K562 (cell line): ENCODE data around the gene TMEM143. TPM values are rescaled to one million over a fixed set of nuclear protein-coding genes. Genes with fewer than 3 reads are reported as not detected.

ENCODE experiments used
- CEBPZ ChIP-seq: fragments of 150-350 bp; IDR thresholded peaks from 2 replicates; pipeline ENCODE4 v1.6.1; 2014; ENCODE audit warnings: low read depth, mild to moderate bottlenecking, low read length, borderline replicate concordance
- CREB1 ChIP-seq, 2 experiments: sonication (generic) in 1 of 2; formaldehyde crosslinking in 1 of 2; IDR thresholded peaks; 2 replicates each; pipeline versions ENCODE4 v1.6.1 to v1.8.0; 2012 to 2022; ENCODE audit warnings: inconsistent platforms in 1 of 2, mild to moderate bottlenecking in 1 of 2, missing genetic modification reagents in 1 of 2, moderate library complexity in 1 of 2
- FIP1L1 ChIP-seq: fragments of 200-400 bp; formaldehyde crosslinking; IDR thresholded peaks from 2 replicates; pipeline ENCODE4 v1.6.1; 2018; ENCODE audit warnings: mild to moderate bottlenecking, low read depth, low read length; ENCODE audit not compliant: poor library complexity, severe bottlenecking
- FOXK2 ChIP-seq, 2 experiments: fragments of 450-650 bp; IDR thresholded peaks in 1 of 2; conservative IDR thresholded peaks in 1 of 2; 2 replicates each; pipeline ENCODE4 v1.6.1; 2016; ENCODE audit warnings: low read depth in 2 of 2, mild to moderate bottlenecking in 1 of 2
- HDAC8 ChIP-seq: fragments of 450-650 bp; IDR thresholded peaks from 2 replicates; pipeline ENCODE4 v1.6.1; 2016; ENCODE audit warnings: mild to moderate bottlenecking, missing genetic modification characterization, moderate library complexity, missing compliant biosample characterization
- HMG20B ChIP-seq: fragments of 250-450 bp; sonication (Bioruptor Pico); IDR thresholded peaks from 2 replicates; pipeline ENCODE4 v1.5.0; 2021; ENCODE audit warnings: mild to moderate bottlenecking
- RB1 ChIP-seq: fragments of 450-650 bp; IDR thresholded peaks from 2 replicates; pipeline ENCODE4 v1.6.1; 2017; ENCODE audit warnings: low read depth, mild to moderate bottlenecking
- SIX5 ChIP-seq, 2 experiments: IDR thresholded peaks; 2 replicates each; pipeline ENCODE4 v1.6.1; 2011; ENCODE audit warnings: low read length in 2 of 2, borderline replicate concordance in 1 of 2, low read depth in 1 of 2, mild to moderate bottlenecking in 1 of 2, moderate library complexity in 1 of 2; ENCODE audit not compliant: insufficient read depth in 1 of 2
- SMARCE1 ChIP-seq: fragments of 450-650 bp; IDR thresholded peaks from 2 replicates; pipeline ENCODE4 v1.7.1; 2016; ENCODE audit warnings: mild to moderate bottlenecking
- SNAPC5 ChIP-seq: fragments of 250-450 bp; sonication (Bioruptor Pico); IDR thresholded peaks from 2 replicates; pipeline ENCODE4 v1.8.0; 2021; ENCODE audit warnings: moderate library complexity, mild to moderate bottlenecking, inconsistent platforms
- SUPT5H ChIP-seq: fragments of 450-650 bp; IDR thresholded peaks from 2 replicates; pipeline ENCODE4 v1.6.1; 2016
- TAF1 ChIP-seq: IDR thresholded peaks from 2 replicates; pipeline ENCODE4 v1.6.1; 2011; ENCODE audit warnings: mild to moderate bottlenecking, low read length, moderate library complexity; ENCODE audit not compliant: insufficient read depth, control insufficient read depth, severe bottlenecking; ENCODE audit errors: extremely low read depth
- TGIF2 ChIP-seq: sonication (generic); formaldehyde crosslinking; IDR thresholded peaks from 2 replicates; pipeline ENCODE4 v1.8.1; 2022; ENCODE audit warnings: mild to moderate bottlenecking, missing genetic modification reagents, moderate library complexity
- THAP7 ChIP-seq: fragments of 250-450 bp; sonication (Bioruptor Pico); IDR thresholded peaks from 2 replicates; pipeline ENCODE4 v1.5.0; 2021
- ZBTB43 ChIP-seq: sonication (generic); formaldehyde crosslinking; IDR thresholded peaks from 2 replicates; pipeline ENCODE4 v1.8.0; 2023; ENCODE audit warnings: mild to moderate bottlenecking, missing genetic modification reagents
- ZNF511 ChIP-seq: sonication (generic); formaldehyde crosslinking; IDR thresholded peaks from 2 replicates; pipeline ENCODE4 v1.8.0; 2022; ENCODE audit warnings: mild to moderate bottlenecking, missing genetic modification reagents
- ZNF639 ChIP-seq, 2 experiments: fragments of 200-800 bp in 1 of 2; sonication (Bioruptor generic) in 1 of 2; sonication (generic) in 1 of 2; formaldehyde crosslinking in 1 of 2; IDR thresholded peaks in 1 of 2; conservative IDR thresholded peaks in 1 of 2; 2 replicates each; pipeline versions ENCODE4 v1.5.0 to v1.6.1; 2016 to 2020; ENCODE audit warnings: missing compliant biosample characterization in 1 of 2, missing genetic modification characterization in 1 of 2, missing genetic modification reagents in 1 of 2
- ZNF77 ChIP-seq: fragments of 250-450 bp; sonication (Bioruptor Pico); IDR thresholded peaks from 2 replicates; pipeline ENCODE4 v1.5.0; 2020
- polyA plus RNA-seq, 8 experiments: library from polyadenylated mRNA; depleted of rRNA in 4 of 8; stranded (reverse) in 5 of 8; unstranded in 3 of 8; fragments of >200 nt; fragmentation: Nextera tagmentation in 2 of 8; fragmentation: Illumina TruSeq in 1 of 8; extraction: Ambion mirVana in 2 of 8; extraction: Trizol in 1 of 8; gene quantifications; 2 replicates each; pipeline versions ENCODE4 v1.2.1 to v1.2.3, GENCODE V29; 2011 to 2014; ENCODE audit warnings: inconsistent platforms in 1 of 8, missing spikeins in 1 of 8
- total RNA-seq, 7 experiments: library from RNA; depleted of rRNA in 6 of 7; stranded (reverse); fragments of >200 nt in 6 of 7; fragmentation: Illumina TruSeq in 2 of 7; extraction: Trizol in 2 of 7; gene quantifications; 2 replicates each; pipeline versions ENCODE4 v1.2.1 to v1.2.3, GENCODE V29; 2011 to 2021; ENCODE audit warnings: low replicate concordance in 1 of 7

TMEM143 gene
- total and polyA plus RNA-seq, 9 of the 15 experiments (the other 6 are each of a cell fraction or from before 2014, with no cell fraction given) = 0.66 to 8.8 (median 4.3) TPM

GRCh38 chr19:48390188-48391099 lies 26.7 kb upstream of the TMEM143 start (continued):
- peak; percentile 75 for TF ChIP-seq RB1
- TF ChIP-seq SNAPC5 (CRISPR knock-in tag) = no peak
- no peak for TF ChIP-seq CREB1 (IDR thresholded peaks at IDR 0.05)
- peak; percentile 81 for TF ChIP-seq CREB1 (CRISPR knock-in tag; IDR thresholded peaks at IDR 0.05)
- TF ChIP-seq TAF1 = peak; percentile 60
- TF ChIP-seq HDAC8 (tag) = no peak
- no peak for TF ChIP-seq CEBPZ
- peak in 1 of 2 experiments; percentile 69; a peak in 2 of 4 replicates for TF ChIP-seq ZNF639 (CRISPR knock-in tag; conservative IDR thresholded peaks at IDR 0.05 in 1 of 2, IDR thresholded peaks at IDR 0.05 in 1 of 2)
- TF ChIP-seq SMARCE1 = no peak
- TF ChIP-seq FIP1L1 = peak; percentile 71
- TF ChIP-seq ZBTB43 = peak; percentile 77; the same call in 1 of the 2 replicates
- no peak for TF ChIP-seq THAP7 (CRISPR knock-in tag)
- TF ChIP-seq ZNF511 (CRISPR knock-in tag) = peak; percentile 88
- no peak for TF ChIP-seq HMG20B (CRISPR knock-in tag)
- TF ChIP-seq TGIF2 (CRISPR knock-in tag) = 0 out of 2 replicates have a peak, but pooled peaks have one; percentile 64
- no peak for TF ChIP-seq SIX5 (IDR thresholded peaks at IDR 0.05; ENCODE audit: borderline replicate concordance in 1 of 2, insufficient read depth in 1 of 2, low read depth in 1 of 2, low read length in 2 of 2)
- no peak for TF ChIP-seq ZNF77 (CRISPR knock-in tag)
- TF ChIP-seq FOXK2 (conservative IDR thresholded peaks at IDR 0.05 in 1 of 2, IDR thresholded peaks at IDR 0.05 in 1 of 2; ENCODE audit: low read depth in 2 of 2) = no peak
- TF ChIP-seq SUPT5H = no peak; the same call in none of the 2 replicates
